IPS DF 4.7 (cell line): ENCODE data around the gene PLA2G4B.
"Not testable (repeated sequence)": the region's sequence is repeated elsewhere in the genome, so short reads cannot be mapped to it uniquely, and the experiment has no call there.

Experiments
- DNase-seq: peaks from one replicate; pipeline ENCODE4 v3.0.0-alpha.2; 2013; ENCODE audit warnings: low spot score; ENCODE audit errors: extremely low read depth

Gene PLA2G4B

GRCh38 chr15:41825572-41826535 is 12.8 kb upstream of the PLA2G4B start:
- DNase-seq = no peak

- DNase-seq = no peak
Observed at GRCh38 chr15:41827290-41827879, 11.3 kb upstream of the PLA2G4B start.

- no peak for DNase-seq
Observed at GRCh38 chr15:41827880-41828806, 10.5 kb upstream of the PLA2G4B start, which contains the start of gene JMJD7. JMJD7 (plus strand) TSS chr15:41828092; CDS start chr15:41828125, 33 bp downstream.

- no peak for DNase-seq
Observed at GRCh38 chr15:41828807-41829141, 9.9 kb upstream of the PLA2G4B start.

- no peak for DNase-seq
Observed at GRCh38 chr15:41829959-41830646, 8.5 kb upstream of the PLA2G4B start.

GRCh38 chr15:41831291-41831690 is 7.4 kb upstream of the PLA2G4B start:
- DNase-seq = not testable (repeated sequence)

GRCh38 chr15:41832208-41832607 is 6.4 kb upstream of the PLA2G4B start:
- DNase-seq = no peak

GRCh38 chr15:41832875-41833274 is 5.8 kb upstream of the PLA2G4B start:
- no peak for DNase-seq

- DNase-seq = no peak
Observed at GRCh38 chr15:41834096-41834495, 4.6 kb upstream of the PLA2G4B start.

GRCh38 chr15:41836073-41836472 is 2.6 kb upstream of the PLA2G4B start:
- DNase-seq = no peak

GRCh38 chr15:41836713-41837454 is 1.8 kb upstream of the PLA2G4B start:
- no peak for DNase-seq

- DNase-seq = no peak
Observed at GRCh38 chr15:41839781-41840491, 1.3 kb downstream of the PLA2G4B start.

- DNase-seq = no peak
Observed at GRCh38 chr15:41840673-41841072, 2.0 kb downstream of the PLA2G4B start.

- DNase-seq = no peak
Observed at GRCh38 chr15:41841131-41841530, 2.5 kb downstream of the PLA2G4B start.

- no peak for DNase-seq
Observed at GRCh38 chr15:41842229-41842628, 3.6 kb downstream of the PLA2G4B start.

GRCh38 chr15:41843571-41843970 is 4.9 kb downstream of the PLA2G4B start:
- DNase-seq = no peak

GRCh38 chr15:41844814-41845213 is 6.2 kb downstream of the PLA2G4B start:
- DNase-seq = no peak

- no peak for DNase-seq
Observed at GRCh38 chr15:41847206-41847605, 8.6 kb downstream of the PLA2G4B start.

- DNase-seq = no peak
Observed at GRCh38 chr15:41847981-41848380, 9.3 kb downstream of the PLA2G4B start.

GRCh38 chr15:41848631-41849030 is 10.0 kb downstream of the PLA2G4B start:
- no peak for DNase-seq
